K562 (cell line): ENCODE data around the gene FKBP1B. TPM values are rescaled to one million over a fixed set of nuclear protein-coding genes. Genes with fewer than 3 reads are reported as not detected.

ENCODE experiments used
- ATAC-seq: fragments of 200-7000 bp; cut with Tn5 transposase; 3 replicates; pipeline ENCODE4 v1.9.1; 2020; ENCODE audit warnings: moderate library complexity
- BruUV-seq: library from RNA; stranded (reverse); fragments of 400-500 nt; replicated peaks from 2 replicates; lab custom pipeline; 2021; lab: Mats Ljungman, UMichigan
- CTCF ChIA-PET: fragments of 300-600 bp; formaldehyde crosslinking; extraction: SDS; loops from one replicate; lab custom pipeline; 2021; ENCODE audit warnings: low intra/inter-chr PET ratio; lab: Yijun Ruan, JAX
- POLR2A ChIA-PET: fragments of 300-600, 350-650 bp; sonication (Branson Sonifier 250); formaldehyde crosslinking; extraction: SDS; loops from one replicate; lab custom pipeline; 2021; ENCODE audit warnings: antibody characterized with exemption, inconsistent platforms; lab: Yijun Ruan, JAX
- DNase-seq, 4 experiments: peaks; one replicate each; pipeline versions ENCODE4 v3.0.0 to v3.0.0-alpha.2; 2011 to 2018; ENCODE audit warnings: low spot score in 3 of 4, mixed read lengths in 3 of 4; ENCODE audit errors: extremely low read depth in 1 of 4
- FAIRE-seq: peaks from 2 replicates; lab custom pipeline; 2011; peaks lifted over from hg19 to GRCh38; lab: Jason Lieb, UNC
- H2AFZ ChIP-seq: 2 replicates; pipeline ENCODE4 v1.6.0; 2011; ENCODE audit warnings: low read depth, low read length, control low read depth, inconsistent platforms
- H3K27ac ChIP-seq: fragments of 200-600 bp; 3 replicates; pipeline ENCODE4 v1.8.0; 2011; ENCODE audit warnings: low read depth, mild to moderate bottlenecking, control low read depth, inconsistent platforms, low read length, moderate library complexity, mixed read lengths; ENCODE audit errors: extremely low read depth
- H3K27me3 ChIP-seq, 2 experiments: fragments of 300-600 bp in 1 of 2; 2 replicates in 1 of 2; 3 replicates in 1 of 2; pipeline versions ENCODE4 v1.6.0 to v1.8.0; 2011; ENCODE audit warnings: inconsistent platforms in 2 of 2, low read length in 2 of 2, mild to moderate bottlenecking in 1 of 2, mixed read lengths in 1 of 2, moderate library complexity in 1 of 2; ENCODE audit not compliant: control insufficient read depth in 2 of 2, insufficient read depth in 2 of 2
- H3K36me3 ChIP-seq: fragments of 300-600 bp; 3 replicates; pipeline ENCODE4 v1.8.0; 2011; ENCODE audit warnings: mild to moderate bottlenecking, low read length, inconsistent platforms; ENCODE audit not compliant: control insufficient read depth, insufficient read depth
- H3K4me1 ChIP-seq, 2 experiments: fragments of 200-600 bp in 1 of 2; replicated peaks in 1 of 2; 2 replicates in 1 of 2; 3 replicates in 1 of 2; pipeline versions ENCODE4 v1.5.1 to v1.8.0; 2011; ENCODE audit warnings: inconsistent platforms in 2 of 2, low read length in 2 of 2, mild to moderate bottlenecking in 1 of 2, mixed read lengths in 1 of 2, moderate library complexity in 1 of 2; ENCODE audit not compliant: control insufficient read depth in 2 of 2, insufficient read depth in 2 of 2
- H3K4me2 ChIP-seq: 2 replicates; pipeline ENCODE4 v1.6.1; 2011; ENCODE audit warnings: low read length, control low read depth, inconsistent platforms, mixed read lengths; ENCODE audit not compliant: insufficient read depth
- H3K4me3 ChIP-seq: fragments of 200-600 bp; sonication (generic), shearing (Covaris generic); 2 replicates; pipeline ENCODE4 v1.5.1; 2016; ENCODE audit warnings: control low read depth, inconsistent platforms
- H3K79me2 ChIP-seq: fragments of 200-600 bp; 3 replicates; pipeline ENCODE4 v1.8.0; 2011; ENCODE audit warnings: low read length, inconsistent platforms; ENCODE audit not compliant: control insufficient read depth, insufficient read depth
- H3K9ac ChIP-seq, 2 experiments: 2 replicates each; pipeline versions ENCODE4 v1.6.0 to v1.6.1; 2011; ENCODE audit warnings: low read depth in 2 of 2, low read length in 2 of 2, control low read depth in 1 of 2, inconsistent platforms in 1 of 2, mild to moderate bottlenecking in 1 of 2, mixed read lengths in 1 of 2; ENCODE audit not compliant: insufficient read depth in 1 of 2
- H3K9me1 ChIP-seq: one replicate; pipeline ENCODE4 v1.6.0; 2011; ENCODE audit warnings: inconsistent platforms, mild to moderate bottlenecking, low read length, moderate library complexity; ENCODE audit not compliant: control insufficient read depth, insufficient read depth
- H3K9me3 ChIP-seq: replicated peaks from 2 replicates; pipeline ENCODE4 v1.5.1; 2011; ENCODE audit warnings: low read depth, low read length, inconsistent platforms; ENCODE audit not compliant: control insufficient read depth, insufficient read depth
- H4K20me1 ChIP-seq: replicated peaks from 2 replicates; pipeline ENCODE4 v1.6.1; 2011; ENCODE audit warnings: low read length, inconsistent platforms, mixed read lengths; ENCODE audit not compliant: control insufficient read depth, insufficient read depth
- AFF4 ChIP-seq: sonication (generic); formaldehyde crosslinking; IDR thresholded peaks from 2 replicates; pipeline ENCODE4 v1.8.0; 2023; ENCODE audit warnings: mild to moderate bottlenecking, missing genetic modification reagents
- ARID1B ChIP-seq: fragments of 450-650 bp; IDR thresholded peaks from 2 replicates; pipeline ENCODE4 v1.6.1; 2016; ENCODE audit warnings: antibody characterized with exemption, mild to moderate bottlenecking, inconsistent platforms
- ATF3 ChIP-seq, 2 experiments: fragments of 450-650 bp in 1 of 2; sonication (generic) in 1 of 2; formaldehyde crosslinking in 1 of 2; IDR thresholded peaks in 1 of 2; conservative IDR thresholded peaks in 1 of 2; 2 replicates each; pipeline versions ENCODE4 v1.6.1 to v1.8.1; 2016 to 2023; ENCODE audit warnings: mild to moderate bottlenecking in 2 of 2, moderate library complexity in 2 of 2, inconsistent platforms in 1 of 2, missing genetic modification reagents in 1 of 2
- GATA2 ChIP-seq: sonication (generic); formaldehyde crosslinking; IDR thresholded peaks from 2 replicates; pipeline ENCODE4 v1.4.0; 2020; ENCODE audit warnings: mild to moderate bottlenecking, missing genetic modification reagents
- NRF1 ChIP-seq, 2 experiments: fragments of 450-650 bp; IDR thresholded peaks in 1 of 2; conservative IDR thresholded peaks in 1 of 2; 2 replicates each; pipeline ENCODE4 v1.6.1; 2014; ENCODE audit warnings: mild to moderate bottlenecking in 2 of 2
- RBM14 ChIP-seq: fragments of 200-400 bp; formaldehyde crosslinking; IDR thresholded peaks from 2 replicates; pipeline ENCODE4 v1.6.1; 2018; ENCODE audit warnings: low read depth, mild to moderate bottlenecking, low read length, moderate library complexity, borderline replicate concordance; ENCODE audit not compliant: insufficient read depth
- SMARCA4 ChIP-seq: fragments of 450-650 bp; IDR thresholded peaks from 2 replicates; pipeline ENCODE4 v1.6.1; 2016
- TAL1 ChIP-seq: fragments of 450-650 bp; IDR thresholded peaks from 2 replicates; pipeline ENCODE4 v1.6.1; 2016; ENCODE audit warnings: mild to moderate bottlenecking
- TRIM24 ChIP-seq, 2 experiments: fragments of 450-650 bp; IDR thresholded peaks; 2 replicates each; pipeline ENCODE4 v1.6.1; 2016
- TSC22D4 ChIP-seq: fragments of 450-650 bp; IDR thresholded peaks from 2 replicates; pipeline ENCODE4 v1.6.1; 2016; ENCODE audit warnings: missing genetic modification characterization, missing biosample characterization, control low read depth
- WGBS: fragments of 100-300 bp; shearing (Covaris generic); methylation state at CpG from one replicate; pipeline ENCODE4 v1.1.6; 2016; ENCODE audit warnings: low coverage, mixed read lengths; ENCODE audit not compliant: insufficient coverage; ENCODE audit errors: missing lambda C conversion rate; 5-methylcytosine and 5-hydroxymethylcytosine counted together
- in situ Hi-C: fragments of 300-500 bp; cut with MboI; formaldehyde crosslinking; loops from 4 replicates; pipeline ENCODE4 v1.15.0; 2018; ENCODE audit warnings: inconsistent platforms, mixed read lengths
- intact Hi-C: fragments of 100-400 bp; cut with micrococcal nuclease; formaldehyde crosslinking; loops from 2 replicates; pipeline ENCODE4 v1.14.2; 2022
- polyA plus RNA-seq, 8 experiments: library from polyadenylated mRNA; depleted of rRNA in 4 of 8; stranded (reverse) in 5 of 8; unstranded in 3 of 8; fragments of >200 nt; fragmentation: Nextera tagmentation in 2 of 8; fragmentation: Illumina TruSeq in 1 of 8; extraction: Ambion mirVana in 2 of 8; extraction: Trizol in 1 of 8; gene quantifications; 2 replicates each; pipeline versions ENCODE4 v1.2.1 to v1.2.3, GENCODE V29; 2011 to 2014; ENCODE audit warnings: inconsistent platforms in 1 of 8, missing spikeins in 1 of 8
- total RNA-seq, 7 experiments: library from RNA; depleted of rRNA in 6 of 7; stranded (reverse); fragments of >200 nt in 6 of 7; fragmentation: Illumina TruSeq in 2 of 7; extraction: Trizol in 2 of 7; gene quantifications; 2 replicates each; pipeline versions ENCODE4 v1.2.1 to v1.2.3, GENCODE V29; 2011 to 2021; ENCODE audit warnings: low replicate concordance in 1 of 7
- TF ChIP-seq, protein P1 (sequence below): sonication (generic); formaldehyde crosslinking; IDR thresholded peaks from 2 replicates; pipeline ENCODE4 v1.8.1; 2022; ENCODE audit warnings: missing genetic modification reagents

Gene FKBP1B
- total and polyA plus RNA-seq, 9 of the 15 experiments (the other 6 are each of a cell fraction or from before 2014, with no cell fraction given), result 0.58 to 9.4 (median 1.6) TPM

- peak; percentile 76 to 81 for TF ChIP-seq NRF1 (conservative IDR thresholded peaks at IDR 0.05 in 1 of 2, IDR thresholded peaks at IDR 0.05 in 1 of 2)
- TF ChIP-seq ARID1B, result peak; percentile 42; the same call in 1 of the 2 replicates
- TF ChIP-seq, all 486 proteins: peak for 74
Measured at GRCh38 chr2:24083567-24084385, 34.2 kb downstream of the FKBP1B start (continued).

GRCh38 chr2:24084386-24085199 lies 35.1 kb downstream of the FKBP1B start, which contains the start of gene TP53I3:
TP53I3 (minus strand) TSS chr2:24084834; CDS start chr2:24084326, 508 bp downstream.
- in situ Hi-C loops, result no loop called here
- Histone ChIP-seq H3K27ac (peak within 1 kb of the TSS; percentile 75), H3K79me2 (no peaks in the 10 kb centered on the region; the same call in 2 of the 3 replicates), H3K36me3 (peaks cover 13% of the 10 kb centered on the region; the same call in 2 of the 3 replicates), H3K4me2 (peak within 1 kb of the TSS; percentile 89), H3K4me1 (peaks cover 12 to 18% of the 10 kb centered on the region in 2 experiments; a peak in 4 of 5 replicates), H4K20me1 (no peaks in the 10 kb centered on the region), H3K4me3 (peak within 1 kb of the TSS; percentile 58), H3K9ac (peak within 1 kb of the TSS; percentile 77 to 94), H3K27me3 (no peaks in the 10 kb centered on the region), H3K9me1 (no peaks in the 10 kb centered on the region), H3K9me3 (no peaks in the 10 kb centered on the region), H2AFZ (peak within 1 kb of the TSS; percentile 95)
- DNase-seq (peak; percentile 90 to 95 (median 92)), ATAC-seq (peak; percentile 95), FAIRE-seq (no peak)
- POLR2A ChIA-PET, result interaction anchor here (0.5 to 1.8 kb wide), 15 partner anchors 9 to 1103 kb away, joined by 3 to 12 read pairs (median 3); partner anchors contain the start of genes ATAD2B, NCOA1, SF3B6 and WDCP
- intact Hi-C loops, result loop anchor here (1.0 to 2.0 kb wide), 6 partner anchors 38 to 298 kb away; partner anchors contain the start of genes ATAD2B, FAM228B and PFN4
- CTCF ChIA-PET, result interaction anchor here (0.6 to 2.3 kb wide), 4 partner anchors 80 to 168 kb away, joined by 3 to 10 read pairs (median 6); partner anchors contain the start of gene ATAD2B
- WGBS, result under 1% methylated on average over 38 of the region's 44 CpGs
- no TSS peak for BruUV-seq
- TF ChIP-seq ATF3 (IDR thresholded peaks at IDR 0.05) (no peak; the same call in 1 of the 2 replicates), ATF3 (CRISPR knock-in tag; conservative IDR thresholded peaks at IDR 0.05) (0 out of 2 replicates have a peak, but pooled peaks have one; percentile 66), RBM14 (no peak), TRIM24 (IDR thresholded peaks at IDR 0.05) (no peak; a peak in 1 of 4 replicates), TAL1 (no peak), TSC22D4 (tag) (no peak), SMARCA4 (no peak), GATA2 (CRISPR knock-in tag) (no peak), AFF4 (CRISPR knock-in tag) (peak; percentile 94)
- TF ChIP-seq, protein P1, sequence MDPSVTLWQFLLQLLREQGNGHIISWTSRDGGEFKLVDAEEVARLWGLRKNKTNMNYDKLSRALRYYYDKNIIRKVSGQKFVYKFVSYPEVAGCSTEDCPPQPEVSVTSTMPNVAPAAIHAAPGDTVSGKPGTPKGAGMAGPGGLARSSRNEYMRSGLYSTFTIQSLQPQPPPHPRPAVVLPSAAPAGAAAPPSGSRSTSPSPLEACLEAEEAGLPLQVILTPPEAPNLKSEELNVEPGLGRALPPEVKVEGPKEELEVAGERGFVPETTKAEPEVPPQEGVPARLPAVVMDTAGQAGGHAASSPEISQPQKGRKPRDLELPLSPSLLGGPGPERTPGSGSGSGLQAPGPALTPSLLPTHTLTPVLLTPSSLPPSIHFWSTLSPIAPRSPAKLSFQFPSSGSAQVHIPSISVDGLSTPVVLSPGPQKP, result no peak
